Activated CD8-positive, alpha-beta memory T cell treated with anti-CD3 and anti-CD28 coated beads, Interleukin-2, amount 10 ng/mL, durations not matched to agents 7 days and 5 days (primary cell): Measurements from ENCODE around the gene TMIGD3. TPM values are rescaled to one million over a fixed set of nuclear protein-coding genes. Genes with fewer than 3 reads are reported as not detected.
A peak's percentile ranks its signal among the peaks of the same experiment; 100 is the strongest.
"Not testable (repeated sequence)": the region's sequence is repeated elsewhere in the genome, so short reads cannot be mapped to it uniquely, and the experiment has no call there.

Experiments used
- ATAC-seq: fragments of 150-1000 bp; cut with Tn5 transposase; one replicate; pipeline ENCODE4 v1.10.0; 2021; ENCODE audit warnings: moderate library complexity
- CTCF ChIA-PET: fragments of 350-600 bp; sonication (Branson Sonifier 250); formaldehyde crosslinking; loops from one replicate; lab custom pipeline; 2021; ENCODE audit warnings: antibody characterized with exemption; lab: Charles Lee
- DNase-seq: peaks from one replicate; pipeline ENCODE4 v3.0.0-alpha.2; 2020
- H3K27ac Mint-ChIP-seq: one replicate; pipeline ENCODE4 v1.8.0; 2021; ENCODE audit warnings: mild to moderate bottlenecking, mixed read lengths
- H3K27me3 Mint-ChIP-seq: one replicate; pipeline ENCODE4 v1.8.0; 2021; ENCODE audit warnings: mixed read lengths
- H3K36me3 Mint-ChIP-seq: one replicate; pipeline ENCODE4 v1.8.0; 2021; ENCODE audit warnings: mild to moderate bottlenecking, mixed read lengths
- H3K4me1 Mint-ChIP-seq: one replicate; pipeline ENCODE4 v1.8.0; 2021; ENCODE audit warnings: mixed read lengths
- H3K4me3 Mint-ChIP-seq: one replicate; pipeline ENCODE4 v1.8.0; 2021; ENCODE audit warnings: mild to moderate bottlenecking, moderate library complexity, mixed read lengths
- H3K9me3 Mint-ChIP-seq: one replicate; pipeline ENCODE4 v1.8.0; 2022; ENCODE audit warnings: low read depth, mixed read lengths
- total RNA-seq, 2 experiments: library from RNA; stranded (reverse); gene quantifications; one replicate each; pipeline ENCODE4 v1.2.3, GENCODE V29; 2021

The TMIGD3 gene
- under 1 TPM in 1 of 2 experiments, not detected in 1; 0.23 TPM for total RNA-seq

- CTCF ChIA-PET = interaction anchor here (0.8 to 1.8 kb wide), 5 partner anchors 23 to 244 kb away, joined by 3 to 5 read pairs (median 4); no protein-coding TSS in a partner anchor
- no peak within 1 kb of the TSS for H3K4me3 Mint-ChIP-seq
- H3K4me1 Mint-ChIP-seq = peaks cover 56% of the 10 kb centered on the region
Observed at GRCh38 chr1:111503585-111504060, at the start of gene TMIGD3, which contains the start of gene ADORA3. Gene TMIGD3 (minus strand): TSS chr1:111503633. CDS start chr1:111503354, 279 bp downstream. Gene ADORA3 (minus strand): TSS chr1:111503633. CDS start chr1:111503354, 279 bp downstream.

GRCh38 chr1:111553196-111553595, 49.8 kb upstream of the TMIGD3 start:
- Mint-ChIP-seq H3K4me3 (no peak overlapping the region), H3K36me3 (peaks cover 14% of the 10 kb centered on the region), H3K4me1 (no peaks in the 10 kb centered on the region), H3K27ac (no peak overlapping the region), H3K9me3 (peaks cover 3% of the 10 kb centered on the region), H3K27me3 (no peaks in the 10 kb centered on the region)
- CTCF ChIA-PET = interaction anchor here (1.6 kb wide), 1 partner anchor 34 kb away, joined by 3 read pairs; no protein-coding TSS in a partner anchor
- DNase-seq (no peak), ATAC-seq (no peak)

More at GRCh38 chr1:111503585-111504060, at the start of gene TMIGD3, which contains the start of gene ADORA3:
- ATAC-seq (no peak), DNase-seq (no peak)
- Mint-ChIP-seq H3K27me3 (no peaks in the 10 kb centered on the region), H3K9me3 (no peaks in the 10 kb centered on the region), H3K27ac (peak within 1 kb of the TSS; percentile 48), H3K36me3 (peaks cover 3% of the 10 kb centered on the region)

GRCh38 chr1:111552587-111552986, 49.2 kb upstream of the TMIGD3 start:
- ATAC-seq (no peak), DNase-seq (no peak)
- H3K27me3 Mint-ChIP-seq = no peaks in the 10 kb centered on the region
- H3K27ac Mint-ChIP-seq = no peak overlapping the region
- no peaks in the 10 kb centered on the region for H3K4me1 Mint-ChIP-seq
- peaks cover 17% of the 10 kb centered on the region for H3K36me3 Mint-ChIP-seq
- CTCF ChIA-PET = interaction anchor here (1.6 kb wide), 1 partner anchor 35 kb away, joined by 3 read pairs; no protein-coding TSS in a partner anchor
- no peak overlapping the region for H3K4me3 Mint-ChIP-seq
- H3K9me3 Mint-ChIP-seq = peaks cover 3% of the 10 kb centered on the region

- Mint-ChIP-seq H3K4me1 (no peaks in the 10 kb centered on the region), H3K9me3 (peaks cover 3% of the 10 kb centered on the region), H3K4me3 (no peak overlapping the region), H3K36me3 (peaks cover 17% of the 10 kb centered on the region), H3K27ac (no peak overlapping the region), H3K27me3 (no peaks in the 10 kb centered on the region)
- ATAC-seq (no peak), DNase-seq (no peak)
- CTCF ChIA-PET = interaction anchor here (1.6 kb wide), 1 partner anchor 35 kb away, joined by 3 read pairs; no protein-coding TSS in a partner anchor
Observed at GRCh38 chr1:111551623-111552411, 48.4 kb upstream of the TMIGD3 start.

GRCh38 chr1:111547786-111548185, 44.4 kb upstream of the TMIGD3 start:
- CTCF ChIA-PET, H3K4me3 Mint-ChIP-seq, H3K27me3 Mint-ChIP-seq, H3K27ac Mint-ChIP-seq, ATAC-seq, DNase-seq, H3K4me1 Mint-ChIP-seq, H3K9me3 Mint-ChIP-seq: not testable (repeated sequence)
- peaks cover 28% of the 10 kb centered on the region for H3K36me3 Mint-ChIP-seq

GRCh38 chr1:111542187-111542586, 38.8 kb upstream of the TMIGD3 start:
- peaks cover 13% of the 10 kb centered on the region for H3K36me3 Mint-ChIP-seq
- peaks cover 5% of the 10 kb centered on the region for H3K9me3 Mint-ChIP-seq
- no peak overlapping the region for H3K4me3 Mint-ChIP-seq
- H3K4me1 Mint-ChIP-seq = peaks cover 5% of the 10 kb centered on the region
- CTCF ChIA-PET = no interaction called here
- H3K27ac Mint-ChIP-seq = no peak overlapping the region
- ATAC-seq = no peak
- DNase-seq = no peak
- peaks cover 3% of the 10 kb centered on the region for H3K27me3 Mint-ChIP-seq

GRCh38 chr1:111541721-111542120, 38.3 kb upstream of the TMIGD3 start:
- Mint-ChIP-seq H3K4me3 (no peak overlapping the region), H3K4me1 (peaks cover 5% of the 10 kb centered on the region), H3K27ac (no peak overlapping the region), H3K27me3 (peaks cover 3% of the 10 kb centered on the region), H3K9me3 (peaks cover 5% of the 10 kb centered on the region), H3K36me3 (peaks cover 13% of the 10 kb centered on the region)
- DNase-seq = no peak
- ATAC-seq = no peak
- CTCF ChIA-PET = no interaction called here

- no peak overlapping the region for H3K27ac Mint-ChIP-seq
- H3K9me3 Mint-ChIP-seq = peaks cover 5% of the 10 kb centered on the region
- DNase-seq (no peak), ATAC-seq (no peak)
- CTCF ChIA-PET = no interaction called here
- no peak overlapping the region for H3K4me3 Mint-ChIP-seq
- H3K36me3 Mint-ChIP-seq = peaks cover 11% of the 10 kb centered on the region
- H3K27me3 Mint-ChIP-seq = peaks cover 3% of the 10 kb centered on the region
- peaks cover 5% of the 10 kb centered on the region for H3K4me1 Mint-ChIP-seq
Observed at GRCh38 chr1:111540928-111541327, 37.5 kb upstream of the TMIGD3 start.

GRCh38 chr1:111538343-111539025, 35.1 kb upstream of the TMIGD3 start:
- no peak for DNase-seq
- H3K36me3 Mint-ChIP-seq = peaks cover 4% of the 10 kb centered on the region
- peaks cover 3% of the 10 kb centered on the region for H3K27me3 Mint-ChIP-seq
- no peaks in the 10 kb centered on the region for H3K9me3 Mint-ChIP-seq
- H3K4me1 Mint-ChIP-seq = peaks cover 5% of the 10 kb centered on the region
- ATAC-seq = no peak
- no peak overlapping the region for H3K27ac Mint-ChIP-seq
- no peak overlapping the region for H3K4me3 Mint-ChIP-seq
- CTCF ChIA-PET = no interaction called here

GRCh38 chr1:111535256-111536191, 32.1 kb upstream of the TMIGD3 start:
- peaks cover 5% of the 10 kb centered on the region for H3K4me1 Mint-ChIP-seq
- peaks cover 3% of the 10 kb centered on the region for H3K9me3 Mint-ChIP-seq
- no peak for ATAC-seq
- H3K27ac Mint-ChIP-seq = no peak overlapping the region
- H3K4me3 Mint-ChIP-seq = no peak overlapping the region
- peaks cover 5% of the 10 kb centered on the region for H3K36me3 Mint-ChIP-seq
- no peaks in the 10 kb centered on the region for H3K27me3 Mint-ChIP-seq
- CTCF ChIA-PET = interaction anchor here (0.6 kb wide), 1 partner anchor 48 kb away, joined by 3 read pairs; no protein-coding TSS in a partner anchor
- no peak for DNase-seq

- H3K36me3 Mint-ChIP-seq = peaks cover 3% of the 10 kb centered on the region
- no peak overlapping the region for H3K4me3 Mint-ChIP-seq
- H3K27me3 Mint-ChIP-seq = no peaks in the 10 kb centered on the region
- H3K4me1 Mint-ChIP-seq = peaks cover 39% of the 10 kb centered on the region
- no peak overlapping the region for H3K27ac Mint-ChIP-seq
- peaks cover 3% of the 10 kb centered on the region for H3K9me3 Mint-ChIP-seq
- CTCF ChIA-PET = no interaction called here
- no peak for ATAC-seq
- no peak for DNase-seq
Observed at GRCh38 chr1:111520053-111520452, 16.6 kb upstream of the TMIGD3 start.

- no peaks in the 10 kb centered on the region for H3K27me3 Mint-ChIP-seq
- peaks cover 49% of the 10 kb centered on the region for H3K4me1 Mint-ChIP-seq
- peak; percentile 50 for DNase-seq
Observed at GRCh38 chr1:111517469-111518225, 14.2 kb upstream of the TMIGD3 start.

More at GRCh38 chr1:111517469-111518225, 14.2 kb upstream of the TMIGD3 start:
- Mint-ChIP-seq H3K9me3 (no peaks in the 10 kb centered on the region), H3K4me3 (no peak overlapping the region), H3K36me3 (no peaks in the 10 kb centered on the region), H3K27ac (peak overlapping the region; percentile 76)
- ATAC-seq = peak; percentile 21
- CTCF ChIA-PET = interaction anchor here (0.7 to 4.2 kb wide), 12 partner anchors 10 to 222 kb away, joined by 3 to 41 read pairs (median 4); partner anchors contain the start of gene INKA2
